HG03354 (cell line): ENCODE measurements around the gene FGFR3.

ENCODE experiments used
- ATAC-seq: cut with Tn5 transposase; IDR thresholded peaks from one replicate; pipeline ENCODE4 v1.9.1; 2021; ENCODE audit warnings: mild to moderate bottlenecking; ENCODE audit not compliant: unreplicated experiment, poor library complexity, severe bottlenecking

Gene FGFR3

DNA sequence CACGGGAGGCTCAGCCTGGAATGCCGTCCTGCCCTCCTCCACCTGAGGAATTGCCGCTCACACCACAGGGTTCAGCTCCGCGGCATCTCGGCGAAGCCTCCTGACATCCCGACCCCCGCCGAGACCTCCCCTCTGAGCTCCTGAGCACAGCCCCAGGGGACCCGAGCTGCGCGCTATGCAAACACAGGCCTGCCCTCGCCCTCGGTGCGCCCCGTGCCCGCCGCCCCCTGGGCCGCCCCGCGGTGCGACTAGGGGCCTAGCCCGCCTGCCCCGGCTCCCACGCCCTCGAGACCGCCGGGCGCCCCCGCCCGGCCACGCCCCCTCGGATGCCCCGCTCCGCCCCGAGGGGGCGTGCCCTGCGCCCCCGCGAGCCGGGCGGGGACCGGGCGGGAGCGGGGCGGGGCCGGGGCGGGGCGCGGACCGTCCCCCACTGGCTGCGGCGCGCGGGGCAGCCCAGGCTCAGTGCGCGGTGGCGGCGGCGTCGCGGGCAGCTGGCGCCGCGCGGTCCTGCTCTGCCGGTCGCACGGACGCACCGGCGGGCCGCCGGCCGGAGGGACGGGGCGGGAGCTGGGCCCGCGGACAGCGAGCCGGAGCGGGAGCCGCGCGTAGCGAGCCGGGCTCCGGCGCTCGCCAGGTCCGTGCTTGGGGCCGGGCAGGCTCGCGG is at the start of gene FGFR3:
Gene FGFR3, plus strand, starts transcription at position 462 of the 664 bp plus-strand sequence. CDS start 642 bp downstream, outside the sequence.
- ATAC-seq: peak; percentile 44

DNA sequence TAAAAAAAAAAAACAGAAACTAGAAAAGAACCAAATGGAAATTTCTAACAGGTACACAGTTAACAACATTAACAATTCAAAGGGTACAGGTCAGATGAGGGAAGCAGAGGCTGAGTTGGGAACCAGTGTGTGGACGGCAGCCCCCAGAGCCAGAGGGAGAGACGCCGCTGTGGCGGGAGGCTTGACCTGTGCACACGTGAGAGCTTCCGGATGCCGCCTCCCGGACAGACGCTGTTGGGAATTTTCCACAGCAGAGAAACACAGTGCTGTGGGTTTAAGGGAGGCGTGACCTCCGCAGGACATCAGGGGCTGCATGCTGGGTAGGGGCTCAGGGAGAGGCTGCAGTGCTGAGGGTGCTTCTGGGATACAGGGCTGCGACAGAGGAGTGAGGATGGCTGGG is 49.5 kb upstream of the FGFR3 start:
- ATAC-seq: no peak

DNA sequence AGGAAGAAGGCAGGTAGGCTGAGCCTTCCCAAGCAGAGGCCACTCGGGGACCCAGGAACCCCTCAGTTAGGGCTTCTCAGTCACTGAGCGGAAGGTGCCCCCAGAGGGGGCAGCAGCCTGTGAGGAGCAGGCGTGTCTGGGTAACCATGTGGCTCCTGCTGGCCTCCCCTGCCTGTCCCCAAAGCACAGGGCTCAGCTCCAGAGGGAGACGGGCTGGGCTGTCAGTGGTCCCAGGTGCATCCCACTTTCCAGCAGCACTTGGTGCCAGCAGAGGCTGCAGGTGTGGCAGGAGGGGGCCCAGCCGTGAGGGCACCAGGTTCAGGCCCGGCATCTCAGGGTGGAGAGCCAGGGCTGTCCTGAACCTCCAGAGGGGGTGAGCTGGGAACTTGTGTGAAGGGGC is 49.1 kb upstream of the FGFR3 start:
- no peak for ATAC-seq

DNA sequence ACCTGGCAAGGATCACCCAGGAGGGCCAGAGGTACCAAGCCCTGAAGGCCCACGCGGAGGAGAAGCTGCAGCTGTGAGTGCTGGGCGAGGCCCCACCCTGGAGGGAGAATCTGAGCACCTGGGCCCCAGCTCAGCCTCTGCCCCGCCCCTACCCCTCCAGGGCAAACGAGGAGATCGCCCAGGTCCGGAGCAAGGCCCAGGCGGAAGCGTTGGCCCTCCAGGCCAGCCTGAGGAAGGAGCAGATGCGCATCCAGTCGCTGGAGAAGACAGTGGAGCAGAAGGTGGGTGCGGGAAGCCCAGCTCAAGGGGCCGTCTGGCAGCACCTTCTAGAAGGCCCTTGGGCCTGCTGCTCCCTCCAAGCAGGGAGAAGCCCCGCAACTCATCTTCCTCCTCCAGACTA is 48.5 kb upstream of the FGFR3 start:
- ATAC-seq: no peak

DNA sequence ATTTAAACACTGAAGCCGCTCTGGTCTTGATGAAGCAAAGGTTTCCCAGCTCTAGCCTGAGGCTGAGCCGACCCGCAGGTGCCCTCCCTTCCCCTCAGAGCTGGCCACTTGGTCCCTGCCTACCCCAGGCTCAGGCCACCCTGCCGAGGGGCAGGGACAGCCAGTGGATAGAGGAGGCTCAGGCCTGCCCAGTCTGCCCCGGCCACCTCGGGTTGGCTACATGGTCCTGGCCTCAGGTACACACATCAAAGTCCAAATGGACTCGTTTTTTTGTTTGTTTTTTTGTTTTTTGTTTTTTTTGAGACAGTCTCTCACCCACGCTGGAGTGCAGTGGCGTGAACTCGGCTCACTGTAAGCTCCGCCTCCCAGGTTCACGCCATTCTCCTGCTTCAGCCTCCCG is 47.9 kb upstream of the FGFR3 start:
- no peak for ATAC-seq

DNA sequence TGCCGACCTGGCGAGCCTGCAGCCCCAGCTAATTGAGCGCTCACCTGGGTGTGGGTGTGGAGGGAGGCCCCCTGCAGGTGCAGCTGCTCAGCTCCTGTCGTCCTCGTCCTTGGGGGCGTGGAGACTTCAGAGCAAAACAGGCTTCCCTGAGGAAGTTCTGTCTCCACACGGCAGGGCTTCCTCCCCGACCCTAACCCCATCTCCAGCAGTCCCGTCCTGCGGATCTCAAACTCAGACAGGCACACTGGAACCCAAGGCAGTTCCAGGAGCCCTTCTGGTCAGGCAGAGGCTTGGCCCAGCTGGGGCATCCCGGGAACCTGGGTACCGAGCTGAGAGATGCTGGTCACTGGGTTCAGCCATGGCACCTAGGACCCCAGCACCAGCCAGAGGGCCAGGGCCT is 47.4 kb upstream of the FGFR3 start:
- no peak for ATAC-seq

DNA sequence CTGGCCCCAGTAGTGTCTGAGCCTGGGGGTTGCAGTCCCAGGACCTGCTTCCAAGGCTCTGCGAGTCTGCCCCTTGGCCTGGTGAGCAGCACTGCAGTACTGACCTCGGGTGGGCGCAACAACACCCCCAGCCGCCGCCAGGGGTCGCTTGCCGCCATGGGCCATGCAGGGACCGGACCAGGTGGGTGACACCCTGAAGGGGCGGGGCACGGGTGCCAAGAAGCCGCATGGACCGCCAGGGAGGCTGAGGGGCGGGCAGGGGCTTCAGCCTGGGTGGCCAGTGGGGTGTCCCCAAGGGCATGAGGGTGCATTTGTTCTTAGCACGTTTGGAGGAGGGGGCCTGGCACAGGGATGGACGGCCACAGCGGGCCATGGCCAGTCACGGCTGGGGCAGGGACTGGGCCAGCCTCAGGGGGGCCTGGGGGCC is 46.8 kb upstream of the FGFR3 start:
- peak; percentile 77 for ATAC-seq

DNA sequence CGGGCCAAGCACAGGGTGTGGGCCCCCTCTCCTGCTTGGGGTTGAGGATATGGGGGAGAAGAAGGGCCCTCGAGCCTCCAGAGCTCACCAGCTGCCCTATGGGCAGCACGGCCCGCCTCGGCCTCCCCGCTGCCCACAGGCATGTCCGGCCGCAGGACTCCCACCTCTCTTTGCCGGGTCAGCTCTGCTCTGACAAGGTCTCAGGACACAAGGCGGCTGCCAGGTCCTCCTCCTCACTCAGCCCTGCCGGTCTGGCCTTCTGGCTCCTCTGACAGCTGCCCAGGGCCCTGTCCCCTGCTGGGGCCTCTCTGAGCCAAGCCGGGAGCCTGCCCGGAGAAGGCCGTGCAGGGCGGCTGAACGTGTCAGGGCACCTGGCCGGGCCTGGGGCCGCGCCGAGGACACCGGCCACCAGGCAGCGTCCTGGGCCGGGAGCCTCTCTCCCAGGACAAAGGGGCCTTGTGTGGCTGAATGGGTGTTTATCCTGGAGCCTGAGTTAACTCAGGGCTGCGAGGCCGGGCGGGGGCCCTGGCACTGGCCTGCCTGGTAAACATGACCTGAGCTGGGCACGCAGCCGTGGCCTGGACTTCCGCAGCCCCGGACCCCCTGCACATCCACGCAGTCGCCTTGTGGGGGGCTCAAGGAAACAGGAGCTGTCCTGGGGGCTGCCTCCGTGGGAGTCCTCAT is 46.0 kb upstream of the FGFR3 start:
- no peak for ATAC-seq

DNA sequence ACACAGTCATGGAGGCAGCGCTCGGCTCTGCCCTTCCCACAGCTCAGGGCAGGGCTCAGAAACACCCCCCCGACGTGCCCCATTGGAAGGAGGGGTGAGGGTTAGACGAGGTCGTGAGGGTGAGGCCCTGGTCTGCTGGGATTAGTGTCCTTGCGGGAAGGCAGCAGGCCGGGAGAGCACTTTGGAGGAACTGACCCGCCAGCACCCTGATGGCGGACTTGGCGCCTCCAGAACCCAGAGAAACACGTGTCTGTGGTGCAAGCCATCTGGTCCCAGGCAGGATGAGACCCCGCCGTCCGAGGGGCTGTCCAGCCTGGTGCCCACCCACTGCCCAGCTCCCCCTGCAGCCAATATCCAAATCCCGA is 45.5 kb upstream of the FGFR3 start:
- ATAC-seq: no peak

DNA sequence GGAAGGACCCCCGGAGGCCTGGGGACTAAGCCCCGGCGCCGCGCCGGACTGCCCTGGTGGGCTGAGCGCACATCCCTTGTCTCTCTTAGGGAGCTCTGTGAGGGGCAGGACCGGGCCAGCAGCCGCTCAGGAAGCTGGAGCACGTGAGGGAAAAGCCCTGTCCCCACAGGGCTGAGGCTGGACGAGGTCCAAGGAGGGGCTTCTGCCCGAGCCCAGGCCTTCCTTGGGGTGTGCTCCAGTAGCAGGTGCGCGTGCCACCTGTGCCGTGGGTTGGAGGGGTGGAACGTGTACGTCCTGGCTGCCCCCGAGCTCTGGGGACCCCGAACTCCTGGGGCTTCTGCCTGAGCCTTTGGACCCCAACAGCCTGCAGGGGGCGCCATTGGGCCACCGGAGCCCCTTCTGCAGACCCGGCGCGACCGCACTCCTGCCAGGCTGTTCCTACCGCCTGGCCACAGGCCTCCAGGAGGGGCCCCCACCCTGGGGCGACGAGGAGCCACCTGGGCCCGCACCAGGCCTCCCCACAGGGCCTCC is 44.6 kb upstream of the FGFR3 start:
- ATAC-seq: no peak

DNA sequence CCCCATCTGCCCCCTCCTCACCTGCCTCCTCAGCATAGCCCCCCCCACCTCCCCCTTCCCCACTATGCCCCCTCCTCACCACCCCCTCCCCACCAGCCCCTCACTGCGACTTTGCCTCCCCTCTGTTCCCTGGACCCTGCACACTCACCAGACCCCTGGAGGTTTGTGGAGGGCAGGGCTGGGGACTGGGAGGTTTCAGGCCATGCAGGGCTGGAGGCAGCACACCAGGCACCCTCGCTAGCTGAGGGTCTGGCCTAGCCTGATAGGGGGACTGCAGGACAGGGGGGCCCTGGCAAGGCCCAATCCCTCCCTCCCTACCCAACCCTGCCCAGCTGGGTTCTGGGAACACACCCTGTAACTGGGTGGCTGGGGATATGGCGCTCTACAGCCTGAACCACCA is 43.7 kb upstream of the FGFR3 start:
- ATAC-seq: no peak

DNA sequence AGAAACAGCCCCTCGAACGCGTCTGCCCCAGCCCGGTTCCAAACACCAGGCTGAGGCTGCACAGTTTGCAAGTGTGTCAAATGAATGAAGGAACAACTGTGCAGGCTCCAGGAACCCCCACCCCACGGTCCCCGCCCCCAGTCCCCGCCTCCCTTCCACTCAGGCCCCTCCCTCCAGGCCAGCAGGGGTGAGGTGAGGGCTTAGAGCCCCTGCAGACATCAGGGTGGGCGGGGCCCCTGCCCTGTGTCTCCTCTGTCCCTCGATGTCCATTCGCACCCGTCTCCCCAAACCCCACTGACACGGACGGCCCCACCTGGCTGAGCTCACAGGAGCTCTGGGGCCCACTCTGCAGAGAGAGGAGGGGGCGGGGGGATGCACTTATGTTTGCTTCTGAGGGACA is 43.3 kb upstream of the FGFR3 start:
- ATAC-seq: no peak

DNA sequence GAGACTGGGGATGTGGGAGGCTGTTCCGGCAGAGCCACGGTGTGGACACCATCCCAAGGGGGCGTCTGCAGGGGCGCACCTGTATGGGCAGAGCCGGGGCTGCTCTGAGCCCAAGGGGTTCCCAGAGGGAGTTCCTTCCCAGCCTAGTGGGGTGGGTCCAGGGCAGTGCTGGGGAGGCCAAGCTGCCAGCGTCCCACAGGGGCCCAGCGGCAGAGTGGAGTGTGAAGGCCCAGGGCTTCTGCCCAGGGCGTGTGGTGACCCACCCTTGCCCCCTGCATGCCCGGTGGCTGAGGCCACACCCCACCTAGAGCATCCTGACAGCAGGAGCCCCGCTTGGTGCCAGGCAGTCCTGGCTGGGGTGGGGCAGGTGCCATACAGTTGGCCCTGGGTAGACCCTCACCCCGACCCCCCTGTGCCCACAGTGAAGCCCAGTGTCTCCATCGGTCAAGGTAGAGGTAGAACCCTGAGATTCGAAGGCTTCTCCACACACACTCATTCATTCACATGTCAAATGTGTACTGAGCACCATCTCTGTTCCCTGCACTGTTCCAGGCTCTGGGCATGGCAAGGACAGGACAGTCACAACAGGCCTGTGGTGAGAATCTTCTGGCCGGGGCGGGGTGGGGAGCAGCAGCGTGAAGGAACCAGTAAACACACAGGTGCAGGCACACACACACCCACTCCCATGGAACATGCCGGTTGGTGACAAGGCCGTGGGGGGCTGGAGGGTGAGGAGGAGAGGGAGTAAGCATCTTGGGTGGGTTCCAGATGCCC is 42.5 kb upstream of the FGFR3 start:
- no peak for ATAC-seq

DNA sequence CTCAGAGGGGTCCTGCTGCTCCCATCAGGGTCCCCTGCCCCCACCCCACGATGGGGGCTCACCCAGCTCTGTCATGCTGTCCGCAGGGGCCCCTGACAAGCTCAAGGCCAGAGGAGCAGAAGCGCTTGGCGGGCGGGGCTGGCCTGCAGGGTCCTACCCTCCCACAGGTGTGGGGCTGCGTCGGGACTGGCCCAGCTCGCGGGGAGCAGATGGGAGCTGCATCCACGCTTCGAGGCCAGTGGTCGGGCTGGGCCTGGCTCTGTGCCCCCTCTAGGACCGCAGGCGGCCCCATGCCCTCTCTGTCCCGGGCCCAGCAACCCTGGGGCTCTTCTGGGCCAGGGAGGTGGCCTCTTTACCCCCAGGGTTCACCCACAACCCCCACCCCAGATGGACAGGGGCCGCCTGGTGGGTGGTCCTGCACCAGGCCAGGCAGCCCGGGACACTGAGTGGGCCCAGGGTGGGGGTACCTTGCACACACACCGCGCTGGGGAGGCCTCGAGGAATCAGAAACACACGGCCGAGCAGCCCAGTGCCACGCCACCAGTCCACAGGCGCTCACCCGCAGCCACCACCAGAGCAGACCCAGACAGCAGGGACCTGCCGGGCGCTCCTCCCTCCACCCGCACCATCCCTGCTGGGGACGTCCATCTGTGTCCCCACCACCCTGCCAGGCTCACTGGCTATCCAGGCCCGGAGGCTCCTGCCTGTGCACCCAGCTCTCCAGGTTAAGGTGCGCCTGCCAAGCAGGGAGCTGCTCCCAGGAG is 41.8 kb upstream of the FGFR3 start:
- no peak for ATAC-seq

DNA sequence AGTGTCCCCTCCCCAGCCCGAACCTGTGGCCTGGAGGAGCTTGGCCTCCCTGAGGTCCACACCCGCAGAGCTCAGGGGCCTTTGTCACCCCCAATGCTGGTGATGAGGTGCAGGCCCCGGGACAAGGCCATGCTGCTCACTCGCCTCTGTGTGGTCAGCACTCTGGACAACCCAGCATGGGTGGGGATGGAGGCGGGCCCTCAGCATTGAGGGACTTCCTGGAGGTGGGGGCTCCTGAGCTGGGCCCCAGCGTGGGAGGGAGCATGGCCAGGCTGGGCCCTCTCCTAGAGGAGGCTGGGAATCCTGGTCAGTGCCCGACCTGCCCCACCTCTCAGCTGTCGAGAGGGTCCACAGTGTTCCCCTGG is 41.2 kb upstream of the FGFR3 start:
- no peak for ATAC-seq

DNA sequence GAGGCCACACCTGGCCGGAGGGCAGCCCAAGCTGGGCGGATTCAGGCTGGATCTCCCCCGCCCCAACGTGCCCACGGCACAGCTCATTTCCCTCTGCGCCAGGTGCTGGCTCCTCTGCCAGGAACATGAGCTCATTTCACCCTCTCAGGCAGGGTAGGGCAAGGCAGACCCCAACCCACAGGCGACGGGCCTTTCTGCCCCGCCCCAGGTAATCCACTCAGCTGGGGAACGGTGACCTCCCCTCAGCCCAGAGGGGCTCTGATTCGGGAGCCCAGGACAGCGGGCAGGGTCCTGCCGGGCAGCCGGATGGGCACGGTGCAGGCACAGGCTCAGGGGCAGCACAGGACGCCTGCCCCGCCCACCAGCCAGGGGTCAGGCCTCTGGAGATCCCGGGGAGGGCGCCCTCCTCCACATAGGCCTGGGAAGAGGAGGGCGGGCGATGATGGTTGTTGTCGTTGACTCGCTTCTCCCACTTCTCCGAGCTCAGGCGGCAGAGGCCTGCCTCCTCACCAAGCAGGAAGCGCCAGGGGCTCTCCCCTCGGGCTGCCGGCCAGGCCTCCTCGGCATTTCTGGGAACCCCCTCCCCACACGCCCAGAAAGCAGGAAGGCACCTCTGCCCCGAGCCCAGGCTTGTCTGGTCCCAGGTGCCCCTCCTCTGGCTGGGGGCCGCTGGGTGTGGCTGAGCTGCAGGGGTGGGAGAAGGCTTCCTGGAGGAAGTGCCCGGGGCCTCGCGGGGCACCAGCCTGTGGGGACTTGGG is 40.6 kb upstream of the FGFR3 start:
- ATAC-seq: no peak

DNA sequence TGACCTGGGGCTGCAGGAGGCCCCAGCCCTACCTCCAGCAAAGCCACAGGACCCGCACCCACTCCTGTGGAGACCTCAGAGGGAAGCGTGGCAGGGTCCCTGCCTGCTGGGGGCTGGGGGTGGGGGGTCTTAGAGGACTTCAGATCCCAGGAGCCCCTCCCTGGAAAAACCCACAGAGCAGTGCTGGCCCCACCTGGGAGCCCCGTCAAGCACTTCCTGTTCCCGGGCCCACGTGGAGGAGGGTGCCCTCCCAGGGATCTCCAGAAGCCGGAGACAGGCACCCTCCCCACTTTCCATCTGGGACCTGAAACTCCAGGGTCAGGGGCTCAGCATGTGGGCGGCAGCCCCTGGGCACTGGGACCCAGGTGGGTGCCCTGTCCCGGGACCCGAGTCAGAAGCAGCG is 39.8 kb upstream of the FGFR3 start:
- ATAC-seq: no peak

DNA sequence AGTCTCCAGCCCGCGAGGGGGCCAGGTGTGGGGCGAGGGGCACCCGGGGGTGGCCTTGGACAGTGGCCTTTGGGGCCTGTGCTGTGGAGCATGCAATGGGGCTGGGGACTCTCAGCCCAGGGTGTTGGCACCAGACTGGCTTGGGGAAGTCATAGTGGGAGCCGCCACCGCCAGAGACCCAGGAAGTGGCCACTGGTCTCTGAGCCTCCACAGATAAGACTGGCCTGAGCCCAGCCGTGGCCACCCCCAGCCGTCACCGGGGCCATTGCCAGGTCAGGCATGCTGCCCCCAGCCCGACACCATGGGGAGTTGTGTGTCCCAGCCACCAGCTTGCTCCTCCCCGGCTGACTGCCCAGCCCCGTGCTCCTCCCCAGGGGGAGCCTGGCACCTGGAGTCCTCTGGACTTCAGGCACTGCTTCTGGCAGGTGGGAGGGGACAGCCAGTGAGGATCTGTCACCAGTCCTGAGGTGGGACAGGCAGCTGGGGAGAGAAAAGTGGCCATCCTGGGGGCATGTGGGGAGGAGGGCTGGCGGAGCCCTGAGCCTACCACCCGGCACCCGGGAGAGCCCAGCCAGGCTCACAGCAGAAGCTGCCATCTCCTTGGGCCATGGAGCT is 39.3 kb upstream of the FGFR3 start:
- ATAC-seq: no peak

DNA sequence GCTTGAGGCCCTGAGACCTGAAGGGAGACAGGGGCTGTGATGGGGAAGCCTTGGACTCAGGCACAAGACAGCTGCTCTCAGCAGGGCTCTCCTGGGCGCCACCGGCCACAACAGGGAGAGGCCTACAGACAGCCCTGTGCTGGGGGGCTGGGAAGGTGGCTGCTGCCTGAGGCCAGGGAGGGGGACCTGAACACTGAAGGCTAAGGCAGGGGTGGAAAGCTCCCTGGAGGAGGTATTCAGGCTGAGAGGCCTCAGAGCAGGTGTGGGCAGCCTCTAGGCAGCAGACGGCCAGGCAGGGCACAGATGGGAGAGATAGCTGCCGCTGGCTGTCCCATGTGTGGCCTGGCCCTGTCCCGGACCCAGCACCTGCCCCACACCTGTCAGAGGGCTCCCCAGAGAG is 38.8 kb upstream of the FGFR3 start:
- no peak for ATAC-seq
